K562 (cell line): Measurements from ENCODE around the gene RING1. TPM values are rescaled to one million over a fixed set of nuclear protein-coding genes. Genes with fewer than 3 reads are reported as not detected.
A peak's percentile ranks its signal among the peaks of the same experiment; 100 is the strongest.

Experiments
- ATAC-seq: fragments of 200-7000 bp; cut with Tn5 transposase; 3 replicates; pipeline ENCODE4 v1.9.1; 2020; ENCODE audit warnings: moderate library complexity
- BruUV-seq: library from RNA; stranded (reverse); fragments of 400-500 nt; replicated peaks from 2 replicates; lab custom pipeline; 2021; lab: Mats Ljungman, UMichigan
- CTCF ChIA-PET: fragments of 300-600 bp; formaldehyde crosslinking; extraction: SDS; loops from one replicate; lab custom pipeline; 2021; ENCODE audit warnings: low intra/inter-chr PET ratio; lab: Yijun Ruan, JAX
- POLR2A ChIA-PET: fragments of 300-600, 350-650 bp; sonication (Branson Sonifier 250); formaldehyde crosslinking; extraction: SDS; loops from one replicate; lab custom pipeline; 2021; ENCODE audit warnings: antibody characterized with exemption, inconsistent platforms; lab: Yijun Ruan, JAX
- DNase-seq, 4 experiments: peaks; one replicate each; pipeline versions ENCODE4 v3.0.0 to v3.0.0-alpha.2; 2011 to 2018; ENCODE audit warnings: low spot score in 3 of 4, mixed read lengths in 3 of 4; ENCODE audit errors: extremely low read depth in 1 of 4
- FAIRE-seq: peaks from 2 replicates; lab custom pipeline; 2011; peaks lifted over from hg19 to GRCh38; lab: Jason Lieb, UNC
- H2AFZ ChIP-seq: 2 replicates; pipeline ENCODE4 v1.6.0; 2011; ENCODE audit warnings: low read depth, low read length, control low read depth, inconsistent platforms
- H3K27ac ChIP-seq: fragments of 200-600 bp; 3 replicates; pipeline ENCODE4 v1.8.0; 2011; ENCODE audit warnings: low read depth, mild to moderate bottlenecking, control low read depth, inconsistent platforms, low read length, moderate library complexity, mixed read lengths; ENCODE audit errors: extremely low read depth
- H3K27me3 ChIP-seq, 2 experiments: fragments of 300-600 bp in 1 of 2; 2 replicates in 1 of 2; 3 replicates in 1 of 2; pipeline versions ENCODE4 v1.6.0 to v1.8.0; 2011; ENCODE audit warnings: inconsistent platforms in 2 of 2, low read length in 2 of 2, mild to moderate bottlenecking in 1 of 2, mixed read lengths in 1 of 2, moderate library complexity in 1 of 2; ENCODE audit not compliant: control insufficient read depth in 2 of 2, insufficient read depth in 2 of 2
- H3K36me3 ChIP-seq: fragments of 300-600 bp; 3 replicates; pipeline ENCODE4 v1.8.0; 2011; ENCODE audit warnings: mild to moderate bottlenecking, low read length, inconsistent platforms; ENCODE audit not compliant: control insufficient read depth, insufficient read depth
- H3K4me1 ChIP-seq, 2 experiments: fragments of 200-600 bp in 1 of 2; replicated peaks in 1 of 2; 2 replicates in 1 of 2; 3 replicates in 1 of 2; pipeline versions ENCODE4 v1.5.1 to v1.8.0; 2011; ENCODE audit warnings: inconsistent platforms in 2 of 2, low read length in 2 of 2, mild to moderate bottlenecking in 1 of 2, mixed read lengths in 1 of 2, moderate library complexity in 1 of 2; ENCODE audit not compliant: control insufficient read depth in 2 of 2, insufficient read depth in 2 of 2
- H3K4me2 ChIP-seq: 2 replicates; pipeline ENCODE4 v1.6.1; 2011; ENCODE audit warnings: low read length, control low read depth, inconsistent platforms, mixed read lengths; ENCODE audit not compliant: insufficient read depth
- H3K4me3 ChIP-seq: fragments of 200-600 bp; sonication (generic), shearing (Covaris generic); 2 replicates; pipeline ENCODE4 v1.5.1; 2016; ENCODE audit warnings: control low read depth, inconsistent platforms
- H3K79me2 ChIP-seq: fragments of 200-600 bp; 3 replicates; pipeline ENCODE4 v1.8.0; 2011; ENCODE audit warnings: low read length, inconsistent platforms; ENCODE audit not compliant: control insufficient read depth, insufficient read depth
- H3K9ac ChIP-seq, 2 experiments: 2 replicates each; pipeline versions ENCODE4 v1.6.0 to v1.6.1; 2011; ENCODE audit warnings: low read depth in 2 of 2, low read length in 2 of 2, control low read depth in 1 of 2, inconsistent platforms in 1 of 2, mild to moderate bottlenecking in 1 of 2, mixed read lengths in 1 of 2; ENCODE audit not compliant: insufficient read depth in 1 of 2
- H3K9me1 ChIP-seq: one replicate; pipeline ENCODE4 v1.6.0; 2011; ENCODE audit warnings: inconsistent platforms, mild to moderate bottlenecking, low read length, moderate library complexity; ENCODE audit not compliant: control insufficient read depth, insufficient read depth
- H3K9me3 ChIP-seq: replicated peaks from 2 replicates; pipeline ENCODE4 v1.5.1; 2011; ENCODE audit warnings: low read depth, low read length, inconsistent platforms; ENCODE audit not compliant: control insufficient read depth, insufficient read depth
- H4K20me1 ChIP-seq: replicated peaks from 2 replicates; pipeline ENCODE4 v1.6.1; 2011; ENCODE audit warnings: low read length, inconsistent platforms, mixed read lengths; ENCODE audit not compliant: control insufficient read depth, insufficient read depth
- EGR1 ChIP-seq: fragments of 450-650 bp; conservative IDR thresholded peaks from 2 replicates; pipeline ENCODE4 v1.6.1; 2017; ENCODE audit warnings: mild to moderate bottlenecking
- HIVEP1 ChIP-seq: fragments of 250-450 bp; sonication (Bioruptor Pico); IDR thresholded peaks from 2 replicates; pipeline ENCODE4 v1.4.0; 2020; ENCODE audit warnings: mild to moderate bottlenecking
- SFPQ ChIP-seq: fragments of 200-400 bp; formaldehyde crosslinking; IDR thresholded peaks from 2 replicates; pipeline ENCODE4 v1.6.1; 2017; ENCODE audit warnings: mild to moderate bottlenecking, low read depth, low read length, moderate library complexity
- WGBS: fragments of 100-300 bp; shearing (Covaris generic); methylation state at CpG from one replicate; pipeline ENCODE4 v1.1.6; 2016; ENCODE audit warnings: low coverage, mixed read lengths; ENCODE audit not compliant: insufficient coverage; ENCODE audit errors: missing lambda C conversion rate; 5-methylcytosine and 5-hydroxymethylcytosine counted together
- in situ Hi-C: fragments of 300-500 bp; cut with MboI; formaldehyde crosslinking; loops from 4 replicates; pipeline ENCODE4 v1.15.0; 2018; ENCODE audit warnings: inconsistent platforms, mixed read lengths
- intact Hi-C: fragments of 100-400 bp; cut with micrococcal nuclease; formaldehyde crosslinking; loops from 2 replicates; pipeline ENCODE4 v1.14.2; 2022
- polyA plus RNA-seq, 8 experiments: library from polyadenylated mRNA; depleted of rRNA in 4 of 8; stranded (reverse) in 5 of 8; unstranded in 3 of 8; fragments of >200 nt; fragmentation: Nextera tagmentation in 2 of 8; fragmentation: Illumina TruSeq in 1 of 8; extraction: Ambion mirVana in 2 of 8; extraction: Trizol in 1 of 8; gene quantifications; 2 replicates each; pipeline versions ENCODE4 v1.2.1 to v1.2.3, GENCODE V29; 2011 to 2014; ENCODE audit warnings: inconsistent platforms in 1 of 8, missing spikeins in 1 of 8
- total RNA-seq, 7 experiments: library from RNA; depleted of rRNA in 6 of 7; stranded (reverse); fragments of >200 nt in 6 of 7; fragmentation: Illumina TruSeq in 2 of 7; extraction: Trizol in 2 of 7; gene quantifications; 2 replicates each; pipeline versions ENCODE4 v1.2.1 to v1.2.3, GENCODE V29; 2011 to 2021; ENCODE audit warnings: low replicate concordance in 1 of 7

Gene RING1
- total and polyA plus RNA-seq, 9 of the 15 experiments (the other 6 are each of a cell fraction or from before 2014, with no cell fraction given): 4.2 to 59.1 (median 36.9) TPM

DNA sequence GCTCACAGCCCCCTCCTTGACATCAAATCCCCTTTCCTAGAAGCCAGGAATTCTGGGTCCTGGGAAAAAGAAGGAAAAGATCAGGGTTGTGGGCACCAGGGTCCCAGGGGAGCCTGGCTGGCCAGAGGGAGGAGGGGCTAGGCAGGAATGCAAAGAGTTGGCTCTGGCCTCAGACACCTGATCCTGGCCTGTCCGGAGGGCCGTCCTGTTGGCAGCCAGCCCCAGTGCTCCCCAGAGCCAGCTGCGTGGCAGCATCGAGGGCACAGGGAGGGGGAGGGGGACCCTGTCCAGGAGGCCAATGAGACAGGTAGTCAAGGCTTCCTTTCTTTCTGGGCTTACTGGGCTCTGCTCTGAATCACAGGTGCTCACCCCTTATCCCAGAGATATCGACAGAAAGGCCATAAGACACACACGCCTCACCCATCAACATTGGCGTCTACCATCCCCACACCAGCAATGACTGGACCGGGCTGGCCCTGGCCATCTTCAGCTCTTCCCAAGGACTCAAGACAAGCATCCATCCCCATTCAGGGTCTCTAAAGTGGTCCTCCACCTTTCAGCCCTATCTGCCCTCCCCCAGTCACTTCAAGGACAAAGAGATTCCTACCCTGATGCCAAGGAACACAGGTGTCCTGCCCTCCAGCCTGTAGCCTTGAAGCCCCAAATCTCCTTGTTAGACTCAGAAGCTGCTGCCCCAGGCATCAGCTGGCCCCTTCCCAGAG, 16.8 kb upstream of the RING1 start:
- Histone ChIP-seq H4K20me1 (no peaks in the 10 kb centered on the region), H3K9me3 (no peaks in the 10 kb centered on the region), H3K4me3 (no peak overlapping the region), H3K27me3 (peaks cover 24 to 26% of the 10 kb centered on the region in 2 experiments; a peak in 4 of 5 replicates), H3K9me1 (peaks cover 7% of the 10 kb centered on the region), H3K36me3 (peaks cover 27% of the 10 kb centered on the region; the same call in 2 of the 3 replicates), H3K9ac (peak overlapping the region in 1 of 2 experiments; percentile 66; a peak in 2 of 4 replicates), H3K27ac (no peak overlapping the region), H3K4me1 (peaks cover 0 to 19% of the 10 kb centered on the region in 2 experiments; a peak in 3 of 5 replicates), H3K4me2 (no peak overlapping the region), H2AFZ (no peak overlapping the region), H3K79me2 (no peaks in the 10 kb centered on the region)
- BruUV-seq: no TSS peak
- FAIRE-seq (no peak), ATAC-seq (no peak), DNase-seq (no peak)
- in situ Hi-C loops (no loop called here), intact Hi-C loops (no loop called here)
- ChIA-PET CTCF (no interaction called here), POLR2A (interaction anchor here (0.7 kb wide), 1 partner anchor 220 kb away, joined by 3 read pairs; no protein-coding TSS in a partner anchor)
- 17% methylated on average over 8 of the region's 8 CpGs for WGBS
- no peak for TF ChIP-seq SFPQ
- 0 out of 2 replicates have a peak, but pooled peaks have one; percentile 6 for TF ChIP-seq EGR1
- no peak for TF ChIP-seq HIVEP1 (CRISPR knock-in tag)
